ENCODE measurements around the gene MYO5C.

The MYO5C gene

DNA sequence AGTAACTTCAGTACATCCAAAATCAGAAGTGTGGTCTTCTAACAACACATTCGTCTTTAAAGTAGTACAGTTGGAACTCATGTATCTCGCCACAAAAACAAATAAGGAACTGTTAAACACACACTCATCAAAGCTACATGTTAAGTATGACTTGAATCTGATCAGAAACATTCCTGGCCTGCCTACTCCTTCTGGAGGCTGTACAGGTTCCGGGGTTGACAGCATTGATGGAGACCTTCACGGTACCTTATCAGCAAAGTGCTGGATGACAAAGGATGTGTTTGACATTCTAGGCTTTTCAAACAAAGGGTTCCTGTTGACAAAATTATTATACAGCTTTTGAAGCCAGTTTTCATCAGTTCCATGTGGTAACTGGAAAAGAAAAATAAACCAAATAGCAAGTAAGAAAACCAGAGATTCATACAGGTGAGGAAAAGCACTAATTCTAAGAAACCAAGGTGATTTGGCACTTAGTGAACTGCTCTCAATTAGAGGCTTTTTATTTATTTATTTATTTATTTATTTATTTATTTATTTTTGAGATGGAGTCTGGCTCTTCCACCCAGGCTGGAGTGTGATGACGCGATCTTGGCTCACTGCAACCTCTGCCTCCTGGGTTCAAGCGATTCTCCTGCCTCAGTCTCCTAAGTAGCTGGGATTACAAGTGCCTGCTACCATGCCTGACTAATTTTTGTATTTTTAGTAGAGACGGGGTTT lies 44.3 kb downstream of the MYO5C start:
- H3K4me3 ChIP-seq (ENCODE audit: low read depth, low read length): no peak overlapping the region
- DNase-seq (ENCODE audit: low read depth): no peak
- TF ChIP-seq CTCF (IDR thresholded peaks at IDR 0.05; ENCODE audit: insufficient read depth, low read depth, low read length, missing control alignments): no peak

- TF ChIP-seq CTCF (IDR thresholded peaks at IDR 0.05; ENCODE audit: insufficient read depth, low read depth, low read length, missing control alignments): no peak
- H3K4me3 ChIP-seq (ENCODE audit: low read depth, low read length): no peak overlapping the region
- no peak for DNase-seq (ENCODE audit: low read depth)
Observed at GRCh38 chr15:52247461-52247860, 48.1 kb downstream of the MYO5C start.

DNA sequence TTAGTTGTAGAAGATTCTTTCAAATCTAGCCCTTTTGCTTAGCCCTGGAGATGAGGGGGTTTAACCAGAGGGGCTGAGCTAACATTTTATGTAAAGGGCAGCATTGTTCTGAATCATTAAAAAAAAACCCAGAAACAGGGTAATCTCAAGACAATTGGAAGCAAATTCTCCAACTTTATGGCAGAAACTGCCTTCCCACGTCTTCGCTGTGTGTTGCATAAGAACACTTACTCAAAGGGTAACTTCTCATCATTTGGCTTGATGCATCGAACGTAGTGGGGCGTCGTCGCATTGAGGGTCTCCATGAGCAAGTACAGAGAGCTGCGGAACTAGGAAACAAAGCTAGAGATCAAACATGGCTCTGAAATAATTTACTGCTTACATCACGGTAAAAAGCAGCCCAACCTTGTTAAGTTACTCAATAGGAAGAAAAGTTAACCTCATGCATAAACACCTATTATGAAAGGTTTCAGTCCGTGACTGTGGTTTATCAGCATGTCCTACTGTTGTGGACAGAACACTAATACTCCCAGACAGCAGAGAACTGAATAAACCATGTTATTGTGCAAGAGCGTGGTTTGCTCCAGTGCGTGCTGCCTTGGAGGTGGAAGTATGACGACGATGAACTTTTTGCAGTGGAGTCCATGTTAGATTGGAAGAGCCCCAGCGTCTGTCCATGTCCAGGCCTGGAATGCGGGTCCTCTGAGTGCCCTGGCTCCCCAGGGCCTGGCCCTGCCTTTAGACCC lies 48.7 kb downstream of the MYO5C start:
- TF ChIP-seq CTCF (IDR thresholded peaks at IDR 0.05; ENCODE audit: insufficient read depth, low read depth, low read length, missing control alignments): no peak
- no peak for DNase-seq (ENCODE audit: low read depth)
- H3K4me3 ChIP-seq (ENCODE audit: low read depth, low read length): no peak overlapping the region

- DNase-seq (ENCODE audit: low read depth): peak; percentile 45
- no peak for TF ChIP-seq CTCF (IDR thresholded peaks at IDR 0.05; ENCODE audit: insufficient read depth, low read depth, low read length, missing control alignments)
- H3K4me3 ChIP-seq (ENCODE audit: low read depth, low read length): no peak overlapping the region
Observed at GRCh38 chr15:52243697-52244555, 51.7 kb downstream of the MYO5C start.

GRCh38 chr15:52243286-52243685 lies 52.3 kb downstream of the MYO5C start:
- DNase-seq (ENCODE audit: low read depth): no peak
- no peak overlapping the region for H3K4me3 ChIP-seq (ENCODE audit: low read depth, low read length)

GRCh38 chr15:52241489-52241888 lies 54.1 kb downstream of the MYO5C start:
- no peak overlapping the region for H3K4me3 ChIP-seq (ENCODE audit: low read depth, low read length)
- no peak for DNase-seq (ENCODE audit: low read depth)
- TF ChIP-seq CTCF (IDR thresholded peaks at IDR 0.05; ENCODE audit: insufficient read depth, low read depth, low read length, missing control alignments): no peak

More at GRCh38 chr15:52243286-52243685, 52.3 kb downstream of the MYO5C start:
- no peak for TF ChIP-seq CTCF (IDR thresholded peaks at IDR 0.05; ENCODE audit: insufficient read depth, low read depth, low read length, missing control alignments)

Data from GM12865 (cell line).